ENCODE results near the gene BLCAP.
"Not testable (repeated sequence)": the region's sequence is repeated elsewhere in the genome, so short reads cannot be mapped to it uniquely, and the experiment has no call there.

Gene BLCAP

GRCh38 chr20:37527638-37528445 lies at the start of gene BLCAP:
BLCAP (minus strand) TSS chr20:37527876; CDS start chr20:37519174, 8,702 bp downstream.
- DNase-seq (ENCODE audit: low read depth): peak; percentile 87

- DNase-seq (ENCODE audit: low read depth): not testable (repeated sequence)
These were observed 49.8 kb upstream of the BLCAP start for GRCh38 chr20:37577436-37577835.

GRCh38 chr20:37576911-37577310 lies 49.2 kb upstream of the BLCAP start:
- no peak for DNase-seq (ENCODE audit: low read depth)

- no peak for DNase-seq (ENCODE audit: low read depth)
These were observed 48.2 kb upstream of the BLCAP start for GRCh38 chr20:37575884-37576283.

- DNase-seq (ENCODE audit: low read depth): no peak
These were observed 46.7 kb upstream of the BLCAP start for GRCh38 chr20:37574199-37574890.

- no peak for DNase-seq (ENCODE audit: low read depth)
These were observed 46.0 kb upstream of the BLCAP start for GRCh38 chr20:37573626-37574198.

- DNase-seq (ENCODE audit: low read depth): no peak
These were observed 43.4 kb upstream of the BLCAP start for GRCh38 chr20:37571033-37571432.

- DNase-seq (ENCODE audit: low read depth): no peak
These were observed 42.7 kb upstream of the BLCAP start for GRCh38 chr20:37570419-37570818.

- DNase-seq (ENCODE audit: low read depth): no peak
These were observed 40.3 kb upstream of the BLCAP start for GRCh38 chr20:37567671-37568588.

GRCh38 chr20:37567331-37567665 lies 39.6 kb upstream of the BLCAP start:
- DNase-seq (ENCODE audit: low read depth): no peak

GRCh38 chr20:37566590-37567330 lies 39.1 kb upstream of the BLCAP start:
- no peak for DNase-seq (ENCODE audit: low read depth)

GRCh38 chr20:37565134-37565811 lies 37.6 kb upstream of the BLCAP start:
- DNase-seq (ENCODE audit: low read depth): no peak

GRCh38 chr20:37564388-37565133 lies 36.9 kb upstream of the BLCAP start:
- peak; percentile 31 for DNase-seq (ENCODE audit: low read depth)

GRCh38 chr20:37564016-37564387 lies 36.3 kb upstream of the BLCAP start:
- no peak for DNase-seq (ENCODE audit: low read depth)

- DNase-seq (ENCODE audit: low read depth): no peak
These were observed 35.2 kb upstream of the BLCAP start for GRCh38 chr20:37562695-37563480.

GRCh38 chr20:37560629-37561028 lies 33.0 kb upstream of the BLCAP start:
- DNase-seq (ENCODE audit: low read depth): no peak

- DNase-seq (ENCODE audit: low read depth): no peak
These were observed 31.8 kb upstream of the BLCAP start for GRCh38 chr20:37559312-37560027.

GRCh38 chr20:37558779-37559178 lies 31.1 kb upstream of the BLCAP start:
- no peak for DNase-seq (ENCODE audit: low read depth)

GRCh38 chr20:37558306-37558705 lies 30.6 kb upstream of the BLCAP start:
- no peak for DNase-seq (ENCODE audit: low read depth)

All from activated T-cell treated with anti-CD3 and anti-CD28 coated beads for 24 hours (primary cell).